Sigmoid colon (tissue), 7 donors: ENCODE results near the gene HTT. TPM values are rescaled to one million over a fixed set of nuclear protein-coding genes. Genes with fewer than 3 reads are reported as not detected.

Experiments
- DNase-seq: peaks from one replicate; pipeline ENCODE4 v3.0.0-alpha.2; 2019
- H3K27ac ChIP-seq, 4 donors: fragments of 200-600 bp; sonication (generic); one replicate each; pipeline ENCODE4 v1.5.1; 2016 to 2019; ENCODE audit warnings: mild to moderate bottlenecking in 1 of 4
- H3K27me3 ChIP-seq, 3 donors: fragments of 200-600 bp; sonication (generic); one replicate each; pipeline ENCODE4 v1.5.1; 2019; ENCODE audit warnings: mild to moderate bottlenecking in 1 of 3
- H3K36me3 ChIP-seq, 4 donors: fragments of 200-600 bp; sonication (generic); one replicate each; pipeline ENCODE4 v1.5.1; 2016 to 2019
- H3K4me1 ChIP-seq, 4 donors: fragments of 200-600 bp; sonication (generic); one replicate each; pipeline ENCODE4 v1.5.1; 2017 to 2019
- H3K4me3 ChIP-seq, 4 donors: fragments of 200-600 bp; sonication (generic); one replicate each; pipeline ENCODE4 v1.5.1; 2017 to 2019; ENCODE audit warnings: mild to moderate bottlenecking in 2 of 4, moderate library complexity in 1 of 4
- H3K9me3 ChIP-seq, 4 donors: fragments of 200-600 bp in 3 of 4; sonication (generic) in 3 of 4; one replicate each; pipeline versions ENCODE4 v1.5.1 to v1.6.1; 2013 to 2019
- CTCF ChIP-seq, 4 experiments: fragments of 450-650 bp in 3 of 4; fragments of 200-600 bp in 1 of 4; IDR thresholded peaks; one replicate each; pipeline ENCODE4 v1.5.1; 2016 to 2019; ENCODE audit warnings: antibody characterized with exemption in 4 of 4, mild to moderate bottlenecking in 3 of 4, moderate library complexity in 2 of 4
- EP300 ChIP-seq, 4 donors: sonication (generic); formaldehyde crosslinking; IDR thresholded peaks; one replicate each; pipeline ENCODE4 v1.6.1; 2017; ENCODE audit warnings: antibody characterized with exemption in 4 of 4
- POLR2A ChIP-seq, 2 donors: fragments of 450-650 bp; IDR thresholded peaks; one replicate each; pipeline ENCODE4 v1.6.1; 2016; ENCODE audit warnings: antibody characterized with exemption in 2 of 2, mild to moderate bottlenecking in 2 of 2, moderate library complexity in 2 of 2
- POLR2AphosphoS5 ChIP-seq, 4 donors: sonication (generic); formaldehyde crosslinking; IDR thresholded peaks; one replicate each; pipeline ENCODE4 v1.6.1; 2017; ENCODE audit warnings: antibody characterized with exemption in 4 of 4
- WGBS, 2 donors: extraction: QIAGEN DNeasy Blood & Tissue Kit; methylation state at CpG; one replicate each; pipeline ENCODE4 v1.1.7; 2013; 5-methylcytosine and 5-hydroxymethylcytosine counted together
- intact Hi-C: fragments of 100-400 bp; cut with DNase I; formaldehyde crosslinking; loops from one replicate; pipeline ENCODE4 v1.15.1; 2023
- polyA plus RNA-seq, 3 donors: library from polyadenylated mRNA; stranded (reverse); fragments of 200-250 nt; gene quantifications; one replicate each; pipeline ENCODE4 v1.2.3, GENCODE V29; 2013
- total RNA-seq, 4 donors: library from RNA; depleted of rRNA; stranded (reverse); fragments of >200 nt; gene quantifications; one replicate each; pipeline ENCODE4 v1.1.0, GENCODE V29; 2016
- donor health status: healthy with polysubstance abuse.
- donor health status: Bipolar disorder and iron deficiency.
- donor health status: healthy.

The HTT gene
- total and polyA plus RNA-seq, 7 donors, result 6.5 to 41.5 (median 22.7) TPM

GRCh38 chr4:3168029-3168428 is 93.5 kb downstream of the HTT start:
- H3K9me3 ChIP-seq, result no peaks in the 10 kb centered on the region
- DNase-seq, result no peak
- H3K4me1 ChIP-seq, result peaks cover 0 to 18% (median 3%) of the 10 kb centered on the region in 4 donors
- intact Hi-C loops, result no loop called here
- no peaks in the 10 kb centered on the region for H3K27me3 ChIP-seq
- peaks cover 8 to 26% (median 10%) of the 10 kb centered on the region in 4 donors for H3K36me3 ChIP-seq
- peak overlapping the region in 1 of 4 donors; percentile 6 for H3K27ac ChIP-seq
- 90 to 95% methylated on average over 3 of the region's 3 CpGs for WGBS, 2 donors
- H3K4me3 ChIP-seq, result no peak overlapping the region
- TF ChIP-seq POLR2A (IDR thresholded peaks at IDR 0.05), result no peak
- no peak for TF ChIP-seq EP300 (IDR thresholded peaks at IDR 0.05)
- TF ChIP-seq CTCF (IDR thresholded peaks at IDR 0.05), result no peak
- TF ChIP-seq POLR2AphosphoS5 (IDR thresholded peaks at IDR 0.05), result no peak

- 43 to 77% methylated on average over 12 of the region's 12 CpGs for WGBS, 2 donors
- no peak for DNase-seq
- H3K4me3 ChIP-seq, result no peak overlapping the region
- H3K27ac ChIP-seq, result no peak overlapping the region
- no peaks in the 10 kb centered on the region for H3K4me1 ChIP-seq
- TF ChIP-seq POLR2A (IDR thresholded peaks at IDR 0.05) (no peak), EP300 (IDR thresholded peaks at IDR 0.05) (no peak), POLR2AphosphoS5 (IDR thresholded peaks at IDR 0.05) (no peak), CTCF (IDR thresholded peaks at IDR 0.05) (no peak)
- peaks cover 10 to 75% (median 46%) of the 10 kb centered on the region in 4 donors for H3K36me3 ChIP-seq
- intact Hi-C loops, result no loop called here
- H3K9me3 ChIP-seq, result no peaks in the 10 kb centered on the region
- H3K27me3 ChIP-seq, result no peaks in the 10 kb centered on the region
Observed at GRCh38 chr4:3174371-3175338, 100.2 kb downstream of the HTT start.

- 25 to 72% methylated on average over 11 of the region's 11 CpGs for WGBS, 2 donors
- intact Hi-C loops, result no loop called here
- no peak overlapping the region for H3K4me3 ChIP-seq
- DNase-seq, result no peak
- H3K4me1 ChIP-seq, result no peaks in the 10 kb centered on the region
- no peaks in the 10 kb centered on the region for H3K9me3 ChIP-seq
- TF ChIP-seq CTCF (IDR thresholded peaks at IDR 0.05) (no peak), POLR2AphosphoS5 (IDR thresholded peaks at IDR 0.05) (no peak), POLR2A (IDR thresholded peaks at IDR 0.05) (no peak), EP300 (IDR thresholded peaks at IDR 0.05) (no peak)
- H3K27me3 ChIP-seq, result no peaks in the 10 kb centered on the region
- H3K27ac ChIP-seq, result no peak overlapping the region
- H3K36me3 ChIP-seq, result peaks cover 10 to 91% (median 49%) of the 10 kb centered on the region in 4 donors
Observed at GRCh38 chr4:3176367-3177229, 102.1 kb downstream of the HTT start.

GRCh38 chr4:3177426-3177825 is 102.9 kb downstream of the HTT start:
- no peak for TF ChIP-seq POLR2A (IDR thresholded peaks at IDR 0.05)
- no peak for TF ChIP-seq CTCF (IDR thresholded peaks at IDR 0.05)
- TF ChIP-seq POLR2AphosphoS5 (IDR thresholded peaks at IDR 0.05), result no peak
- TF ChIP-seq EP300 (IDR thresholded peaks at IDR 0.05), result no peak
- intact Hi-C loops, result no loop called here
- no peak for DNase-seq
- Histone ChIP-seq H3K9me3 (no peaks in the 10 kb centered on the region), H3K27ac (no peak overlapping the region), H3K4me3 (no peak overlapping the region), H3K4me1 (no peaks in the 10 kb centered on the region), H3K27me3 (no peaks in the 10 kb centered on the region), H3K36me3 (peaks cover 12 to 95% (median 51%) of the 10 kb centered on the region in 4 donors)
